MM.1S (cell line): Measurements from ENCODE around the gene OVCA2.

Source experiments
- DNase-seq: peaks from one replicate; pipeline ENCODE4 v3.0.0-alpha.2; 2015
- H2AFZ ChIP-seq: fragments of 300-600 bp; sonication (generic); 2 replicates; pipeline ENCODE4 v1.6.0; 2016; ENCODE audit warnings: antibody characterized with exemption, low read length
- H3F3A ChIP-seq: fragments of 300-600 bp; sonication (generic); 2 replicates; pipeline ENCODE4 v1.6.1; 2016; ENCODE audit warnings: mild to moderate bottlenecking, antibody characterized with exemption, low read length, moderate library complexity, mixed read lengths; ENCODE audit not compliant: insufficient read depth
- H3K27ac ChIP-seq: fragments of 300-600 bp; sonication (generic); 2 replicates; pipeline ENCODE4 v1.5.1; 2016; ENCODE audit warnings: mild to moderate bottlenecking, low read length
- H3K27me3 ChIP-seq: fragments of 300-600 bp; sonication (generic); replicated peaks from 2 replicates; pipeline ENCODE4 v1.6.0; 2016; ENCODE audit warnings: low read length; ENCODE audit not compliant: insufficient read depth
- H3K36me3 ChIP-seq: fragments of 300-600 bp; sonication (generic); replicated peaks from 2 replicates; pipeline ENCODE4 v1.6.1; 2016; ENCODE audit warnings: mild to moderate bottlenecking, low read length, mixed read lengths; ENCODE audit not compliant: insufficient read depth
- H3K4me1 ChIP-seq: fragments of 300-600 bp; sonication (generic); 2 replicates; pipeline ENCODE4 v1.6.1; 2016; ENCODE audit warnings: low read length, mixed read lengths
- H3K4me2 ChIP-seq: fragments of 300-600 bp; sonication (generic); 2 replicates; pipeline ENCODE4 v1.6.0; 2016; ENCODE audit warnings: low read depth, low read length
- H3K4me3 ChIP-seq: fragments of 300-600 bp; sonication (generic); 2 replicates; pipeline ENCODE4 v1.5.1; 2016; ENCODE audit warnings: low read length, mixed read lengths
- H3K79me2 ChIP-seq: fragments of 300-600 bp; sonication (generic); 2 replicates; pipeline ENCODE4 v1.6.1; 2016; ENCODE audit warnings: mixed run types, low read length, mixed read lengths
- H3K9ac ChIP-seq: fragments of 300-600 bp; sonication (generic); 2 replicates; pipeline ENCODE4 v1.6.1; 2016; ENCODE audit warnings: low read length, mixed read lengths
- H3K9me2 ChIP-seq: fragments of 300-600 bp; sonication (generic); replicated peaks from 2 replicates; pipeline ENCODE4 v1.6.1; 2016; ENCODE audit warnings: mild to moderate bottlenecking, low read length, mixed read lengths; ENCODE audit not compliant: insufficient read depth
- H3K9me3 ChIP-seq: fragments of 300-600 bp; sonication (generic); replicated peaks from 2 replicates; pipeline ENCODE4 v1.6.1; 2016; ENCODE audit warnings: mild to moderate bottlenecking, low read length, mixed read lengths; ENCODE audit not compliant: insufficient read depth
- H4K20me1 ChIP-seq: fragments of 300-600 bp; sonication (generic); 2 replicates; pipeline ENCODE4 v1.6.1; 2016; ENCODE audit warnings: mild to moderate bottlenecking, low read length, moderate library complexity, mixed read lengths; ENCODE audit not compliant: insufficient read depth
- CTCF ChIP-seq: fragments of 300-600 bp; sonication (generic); IDR thresholded peaks from 2 replicates; pipeline ENCODE4 v1.5.1; 2016; ENCODE audit warnings: antibody characterized with exemption, low read length, mixed read lengths
- EZH2 ChIP-seq: fragments of 300-600 bp; sonication (generic); optimal IDR thresholded peaks from 2 replicates; pipeline ENCODE3; 2017; ENCODE audit warnings: low read depth, mild to moderate bottlenecking, antibody characterized with exemption, low read length, mixed read lengths
- EZH2phosphoT487 ChIP-seq: fragments of 300-600 bp; sonication (generic); IDR thresholded peaks from 2 replicates; pipeline ENCODE4 v1.6.1; 2018; ENCODE audit warnings: antibody characterized with exemption, low read length

The OVCA2 gene

GRCh38 chr17:2059547-2060384 is 17.9 kb downstream of the OVCA2 start:
- no peak overlapping the region for H3K27ac ChIP-seq
- H3K79me2 ChIP-seq: no peaks in the 10 kb centered on the region
- TF ChIP-seq EZH2 (no peak), CTCF (no peak), EZH2phosphoT487 (no peak)
- no peaks in the 10 kb centered on the region for H3K9me3 ChIP-seq
- H3F3A ChIP-seq: no peaks in the 10 kb centered on the region
- H3K27me3 ChIP-seq: no peaks in the 10 kb centered on the region
- no peak overlapping the region for H3K9ac ChIP-seq
- H3K4me3 ChIP-seq: no peak overlapping the region
- H3K4me1 ChIP-seq: no peaks in the 10 kb centered on the region
- H2AFZ ChIP-seq: no peak overlapping the region
- no peaks in the 10 kb centered on the region for H3K36me3 ChIP-seq
- DNase-seq: no peak
- no peak overlapping the region for H3K4me2 ChIP-seq
- no peaks in the 10 kb centered on the region for H4K20me1 ChIP-seq
- H3K9me2 ChIP-seq: no peaks in the 10 kb centered on the region

- H3K27ac ChIP-seq: no peak overlapping the region
- no peak overlapping the region for H3K4me2 ChIP-seq
These were observed 18.5 kb downstream of the OVCA2 start for GRCh38 chr17:2060385-2060658.

GRCh38 chr17:2060681-2061440 is 19.0 kb downstream of the OVCA2 start:
- Histone ChIP-seq H3K27me3 (no peaks in the 10 kb centered on the region), H3K4me1 (no peaks in the 10 kb centered on the region), H3F3A (no peaks in the 10 kb centered on the region), H4K20me1 (no peaks in the 10 kb centered on the region), H3K27ac (no peak overlapping the region), H3K36me3 (no peaks in the 10 kb centered on the region), H3K4me2 (no peak overlapping the region), H3K9ac (no peak overlapping the region), H3K79me2 (no peaks in the 10 kb centered on the region), H2AFZ (no peak overlapping the region), H3K9me2 (no peaks in the 10 kb centered on the region), H3K4me3 (no peak overlapping the region), H3K9me3 (no peaks in the 10 kb centered on the region)
- no peak for DNase-seq
- no peak for TF ChIP-seq EZH2
- no peak for TF ChIP-seq EZH2phosphoT487
- no peak for TF ChIP-seq CTCF

More at GRCh38 chr17:2060385-2060658, 18.5 kb downstream of the OVCA2 start:
- H3F3A ChIP-seq: no peaks in the 10 kb centered on the region
- H3K4me1 ChIP-seq: no peaks in the 10 kb centered on the region
- no peak overlapping the region for H2AFZ ChIP-seq
- H3K9ac ChIP-seq: no peak overlapping the region
- no peak overlapping the region for H3K4me3 ChIP-seq
- H3K27me3 ChIP-seq: no peaks in the 10 kb centered on the region
- no peaks in the 10 kb centered on the region for H3K79me2 ChIP-seq
- no peaks in the 10 kb centered on the region for H3K9me2 ChIP-seq
- no peak for DNase-seq
- H3K9me3 ChIP-seq: no peaks in the 10 kb centered on the region
- no peaks in the 10 kb centered on the region for H4K20me1 ChIP-seq
- no peaks in the 10 kb centered on the region for H3K36me3 ChIP-seq
- TF ChIP-seq EZH2 (no peak), CTCF (no peak), EZH2phosphoT487 (no peak)
